K562 (cell line): ENCODE results near the gene CTRL. TPM values are rescaled to one million over a fixed set of nuclear protein-coding genes. Genes with fewer than 3 reads are reported as not detected.

Source experiments
- ATAC-seq: fragments of 200-7000 bp; cut with Tn5 transposase; 3 replicates; pipeline ENCODE4 v1.9.1; 2020; ENCODE audit warnings: moderate library complexity
- BruUV-seq: library from RNA; stranded (reverse); fragments of 400-500 nt; replicated peaks from 2 replicates; lab custom pipeline; 2021; lab: Mats Ljungman, UMichigan
- CTCF ChIA-PET: fragments of 300-600 bp; formaldehyde crosslinking; extraction: SDS; loops from one replicate; lab custom pipeline; 2021; ENCODE audit warnings: low intra/inter-chr PET ratio; lab: Yijun Ruan, JAX
- POLR2A ChIA-PET: fragments of 300-600, 350-650 bp; sonication (Branson Sonifier 250); formaldehyde crosslinking; extraction: SDS; loops from one replicate; lab custom pipeline; 2021; ENCODE audit warnings: antibody characterized with exemption, inconsistent platforms; lab: Yijun Ruan, JAX
- DNase-seq, 4 experiments: peaks; one replicate each; pipeline versions ENCODE4 v3.0.0 to v3.0.0-alpha.2; 2011 to 2018; ENCODE audit warnings: low spot score in 3 of 4, mixed read lengths in 3 of 4; ENCODE audit errors: extremely low read depth in 1 of 4
- FAIRE-seq: peaks from 2 replicates; lab custom pipeline; 2011; peaks lifted over from hg19 to GRCh38; lab: Jason Lieb, UNC
- H2AFZ ChIP-seq: 2 replicates; pipeline ENCODE4 v1.6.0; 2011; ENCODE audit warnings: low read depth, low read length, control low read depth, inconsistent platforms
- H3K27ac ChIP-seq: fragments of 200-600 bp; 3 replicates; pipeline ENCODE4 v1.8.0; 2011; ENCODE audit warnings: low read depth, mild to moderate bottlenecking, control low read depth, inconsistent platforms, low read length, moderate library complexity, mixed read lengths; ENCODE audit errors: extremely low read depth
- H3K27me3 ChIP-seq, 2 experiments: fragments of 300-600 bp in 1 of 2; 2 replicates in 1 of 2; 3 replicates in 1 of 2; pipeline versions ENCODE4 v1.6.0 to v1.8.0; 2011; ENCODE audit warnings: inconsistent platforms in 2 of 2, low read length in 2 of 2, mild to moderate bottlenecking in 1 of 2, mixed read lengths in 1 of 2, moderate library complexity in 1 of 2; ENCODE audit not compliant: control insufficient read depth in 2 of 2, insufficient read depth in 2 of 2
- H3K36me3 ChIP-seq: fragments of 300-600 bp; 3 replicates; pipeline ENCODE4 v1.8.0; 2011; ENCODE audit warnings: mild to moderate bottlenecking, low read length, inconsistent platforms; ENCODE audit not compliant: control insufficient read depth, insufficient read depth
- H3K4me1 ChIP-seq, 2 experiments: fragments of 200-600 bp in 1 of 2; replicated peaks in 1 of 2; 2 replicates in 1 of 2; 3 replicates in 1 of 2; pipeline versions ENCODE4 v1.5.1 to v1.8.0; 2011; ENCODE audit warnings: inconsistent platforms in 2 of 2, low read length in 2 of 2, mild to moderate bottlenecking in 1 of 2, mixed read lengths in 1 of 2, moderate library complexity in 1 of 2; ENCODE audit not compliant: control insufficient read depth in 2 of 2, insufficient read depth in 2 of 2
- H3K4me2 ChIP-seq: 2 replicates; pipeline ENCODE4 v1.6.1; 2011; ENCODE audit warnings: low read length, control low read depth, inconsistent platforms, mixed read lengths; ENCODE audit not compliant: insufficient read depth
- H3K4me3 ChIP-seq: fragments of 200-600 bp; sonication (generic), shearing (Covaris generic); 2 replicates; pipeline ENCODE4 v1.5.1; 2016; ENCODE audit warnings: control low read depth, inconsistent platforms
- H3K79me2 ChIP-seq: fragments of 200-600 bp; 3 replicates; pipeline ENCODE4 v1.8.0; 2011; ENCODE audit warnings: low read length, inconsistent platforms; ENCODE audit not compliant: control insufficient read depth, insufficient read depth
- H3K9ac ChIP-seq, 2 experiments: 2 replicates each; pipeline versions ENCODE4 v1.6.0 to v1.6.1; 2011; ENCODE audit warnings: low read depth in 2 of 2, low read length in 2 of 2, control low read depth in 1 of 2, inconsistent platforms in 1 of 2, mild to moderate bottlenecking in 1 of 2, mixed read lengths in 1 of 2; ENCODE audit not compliant: insufficient read depth in 1 of 2
- H3K9me1 ChIP-seq: one replicate; pipeline ENCODE4 v1.6.0; 2011; ENCODE audit warnings: inconsistent platforms, mild to moderate bottlenecking, low read length, moderate library complexity; ENCODE audit not compliant: control insufficient read depth, insufficient read depth
- H3K9me3 ChIP-seq: replicated peaks from 2 replicates; pipeline ENCODE4 v1.5.1; 2011; ENCODE audit warnings: low read depth, low read length, inconsistent platforms; ENCODE audit not compliant: control insufficient read depth, insufficient read depth
- H4K20me1 ChIP-seq: replicated peaks from 2 replicates; pipeline ENCODE4 v1.6.1; 2011; ENCODE audit warnings: low read length, inconsistent platforms, mixed read lengths; ENCODE audit not compliant: control insufficient read depth, insufficient read depth
- HNRNPLL ChIP-seq: fragments of 200-400 bp; formaldehyde crosslinking; IDR thresholded peaks from 2 replicates; pipeline ENCODE4 v1.6.1; 2017; ENCODE audit warnings: low read length, low read depth, mild to moderate bottlenecking; ENCODE audit not compliant: poor library complexity, severe bottlenecking
- PHTF2 ChIP-seq: fragments of 250-450 bp; sonication (Bioruptor Pico); IDR thresholded peaks from 2 replicates; pipeline ENCODE4 v1.5.0; 2021; ENCODE audit warnings: mild to moderate bottlenecking
- PML ChIP-seq: IDR thresholded peaks from 2 replicates; pipeline ENCODE4 v1.6.1; 2012; ENCODE audit warnings: low read length, inconsistent platforms
- SMARCA4 ChIP-seq: fragments of 450-650 bp; IDR thresholded peaks from 2 replicates; pipeline ENCODE4 v1.6.1; 2016
- ZBTB8A ChIP-seq: fragments of 450-650 bp; IDR thresholded peaks from 2 replicates; pipeline ENCODE4 v1.6.1; 2018; ENCODE audit warnings: mild to moderate bottlenecking, moderate library complexity; ENCODE audit not compliant: partially characterized antibody
- ZNF57 ChIP-seq: fragments of 450-650 bp; formaldehyde crosslinking; IDR thresholded peaks from 2 replicates; pipeline ENCODE4 v1.4.0; 2020; ENCODE audit warnings: mild to moderate bottlenecking, moderate library complexity
- ZNF696 ChIP-seq: fragments of 250-450 bp; sonication (Bioruptor Pico); conservative IDR thresholded peaks from 2 replicates; pipeline ENCODE4 v1.4.0; 2020; ENCODE audit warnings: mild to moderate bottlenecking, moderate library complexity
- WGBS: fragments of 100-300 bp; shearing (Covaris generic); methylation state at CpG from one replicate; pipeline ENCODE4 v1.1.6; 2016; ENCODE audit warnings: low coverage, mixed read lengths; ENCODE audit not compliant: insufficient coverage; ENCODE audit errors: missing lambda C conversion rate; 5-methylcytosine and 5-hydroxymethylcytosine counted together
- in situ Hi-C: fragments of 300-500 bp; cut with MboI; formaldehyde crosslinking; loops from 4 replicates; pipeline ENCODE4 v1.15.0; 2018; ENCODE audit warnings: inconsistent platforms, mixed read lengths
- intact Hi-C: fragments of 100-400 bp; cut with micrococcal nuclease; formaldehyde crosslinking; loops from 2 replicates; pipeline ENCODE4 v1.14.2; 2022
- polyA plus RNA-seq, 8 experiments: library from polyadenylated mRNA; depleted of rRNA in 4 of 8; stranded (reverse) in 5 of 8; unstranded in 3 of 8; fragments of >200 nt; fragmentation: Nextera tagmentation in 2 of 8; fragmentation: Illumina TruSeq in 1 of 8; extraction: Ambion mirVana in 2 of 8; extraction: Trizol in 1 of 8; gene quantifications; 2 replicates each; pipeline versions ENCODE4 v1.2.1 to v1.2.3, GENCODE V29; 2011 to 2014; ENCODE audit warnings: inconsistent platforms in 1 of 8, missing spikeins in 1 of 8
- total RNA-seq, 7 experiments: library from RNA; depleted of rRNA in 6 of 7; stranded (reverse); fragments of >200 nt in 6 of 7; fragmentation: Illumina TruSeq in 2 of 7; extraction: Trizol in 2 of 7; gene quantifications; 2 replicates each; pipeline versions ENCODE4 v1.2.1 to v1.2.3, GENCODE V29; 2011 to 2021; ENCODE audit warnings: low replicate concordance in 1 of 7
- TF ChIP-seq, protein P1 (sequence below), 2 experiments: fragments of 450-650 bp in 1 of 2; sonication (generic) in 1 of 2; formaldehyde crosslinking in 1 of 2; IDR thresholded peaks; 2 replicates each; pipeline versions ENCODE4 v1.7.1 to v1.9.0; 2016 to 2022; ENCODE audit warnings: inconsistent platforms in 1 of 2, mild to moderate bottlenecking in 1 of 2, missing genetic modification reagents in 1 of 2
- TF ChIP-seq, protein P2 (sequence below): sonication (generic); formaldehyde crosslinking; IDR thresholded peaks from 2 replicates; pipeline ENCODE4 v1.8.1; 2022; ENCODE audit warnings: missing genetic modification reagents

Gene CTRL
- total and polyA plus RNA-seq, 9 of the 15 experiments (the other 6 are each of a cell fraction or from before 2014, with no cell fraction given) = 1.4 to 5.6 (median 2.5) TPM

GRCh38 chr16:67926181-67926750, 5.4 kb downstream of the CTRL start:
- Histone ChIP-seq H3K36me3 (peaks cover 11% of the 10 kb centered on the region; the same call in 1 of the 3 replicates), H3K9me3 (no peaks in the 10 kb centered on the region), H3K27me3 (no peaks in the 10 kb centered on the region), H2AFZ (no peak overlapping the region), H4K20me1 (peaks cover 22% of the 10 kb centered on the region), H3K4me3 (no peak overlapping the region), H3K4me1 (peaks cover 13 to 37% of the 10 kb centered on the region in 2 experiments), H3K27ac (no peak overlapping the region), H3K4me2 (no peak overlapping the region), H3K9ac (peak overlapping the region in 1 of 2 experiments; percentile 15; a peak in 1 of 4 replicates), H3K79me2 (no peaks in the 10 kb centered on the region), H3K9me1 (peaks cover 3% of the 10 kb centered on the region)
- 51% methylated on average over 13 of the region's 13 CpGs for WGBS
- intact Hi-C loops (no loop called here), in situ Hi-C loops (loop anchor here (5.0 to 10.0 kb wide), 3 partner anchors 109 to 401 kb away; partner anchors contain the start of genes C16orf86, ENKD1 and RIPOR1)
- BruUV-seq = no TSS peak
- ChIA-PET POLR2A (interaction anchor here (0.7 to 1.0 kb wide), 3 partner anchors 10 to 32 kb away, joined by 3 read pairs; no protein-coding TSS in a partner anchor), CTCF (interaction anchor here (0.6 to 1.7 kb wide), 5 partner anchors 41 to 254 kb away, joined by 3 to 6 read pairs (median 4); partner anchors contain the start of gene NRN1L)
- ATAC-seq (no peak), FAIRE-seq (no peak), DNase-seq (no peak)
- no peak for TF ChIP-seq PHTF2 (CRISPR knock-in tag)
- TF ChIP-seq PML = no peak
- TF ChIP-seq SMARCA4 = no peak
- no peak for TF ChIP-seq ZNF696 (CRISPR knock-in tag)
- TF ChIP-seq, protein P1, sequence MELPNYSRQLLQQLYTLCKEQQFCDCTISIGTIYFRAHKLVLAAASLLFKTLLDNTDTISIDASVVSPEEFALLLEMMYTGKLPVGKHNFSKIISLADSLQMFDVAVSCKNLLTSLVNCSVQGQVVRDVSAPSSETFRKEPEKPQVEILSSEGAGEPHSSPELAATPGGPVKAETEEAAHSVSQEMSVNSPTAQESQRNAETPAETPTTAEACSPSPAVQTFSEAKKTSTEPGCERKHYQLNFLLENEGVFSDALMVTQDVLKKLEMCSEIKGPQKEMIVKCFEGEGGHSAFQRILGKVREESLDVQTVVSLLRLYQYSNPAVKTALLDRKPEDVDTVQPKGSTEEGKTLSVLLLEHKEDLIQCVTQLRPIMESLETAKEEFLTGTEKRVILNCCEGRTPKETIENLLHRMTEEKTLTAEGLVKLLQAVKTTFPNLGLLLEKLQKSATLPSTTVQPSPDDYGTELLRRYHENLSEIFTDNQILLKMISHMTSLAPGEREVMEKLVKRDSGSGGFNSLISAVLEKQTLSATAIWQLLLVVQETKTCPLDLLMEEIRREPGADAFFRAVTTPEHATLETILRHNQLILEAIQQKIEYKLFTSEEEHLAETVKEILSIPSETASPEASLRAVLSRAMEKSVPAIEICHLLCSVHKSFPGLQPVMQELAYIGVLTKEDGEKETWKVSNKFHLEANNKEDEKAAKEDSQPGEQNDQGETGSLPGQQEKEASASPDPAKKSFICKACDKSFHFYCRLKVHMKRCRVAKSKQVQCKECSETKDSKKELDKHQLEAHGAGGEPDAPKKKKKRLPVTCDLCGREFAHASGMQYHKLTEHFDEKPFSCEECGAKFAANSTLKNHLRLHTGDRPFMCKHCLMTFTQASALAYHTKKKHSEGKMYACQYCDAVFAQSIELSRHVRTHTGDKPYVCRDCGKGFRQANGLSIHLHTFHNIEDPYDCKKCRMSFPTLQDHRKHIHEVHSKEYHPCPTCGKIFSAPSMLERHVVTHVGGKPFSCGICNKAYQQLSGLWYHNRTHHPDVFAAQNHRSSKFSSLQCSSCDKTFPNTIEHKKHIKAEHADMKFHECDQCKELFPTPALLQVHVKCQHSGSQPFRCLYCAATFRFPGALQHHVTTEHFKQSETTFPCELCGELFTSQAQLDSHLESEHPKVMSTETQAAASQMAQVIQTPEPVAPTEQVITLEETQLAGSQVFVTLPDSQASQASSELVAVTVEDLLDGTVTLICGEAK (IDR thresholded peaks at IDR 0.05) = no peak
- TF ChIP-seq, protein P1 (CRISPR knock-in tag; IDR thresholded peaks at IDR 0.05) = no peak
- no peak for TF ChIP-seq HNRNPLL
- TF ChIP-seq, protein P2, sequence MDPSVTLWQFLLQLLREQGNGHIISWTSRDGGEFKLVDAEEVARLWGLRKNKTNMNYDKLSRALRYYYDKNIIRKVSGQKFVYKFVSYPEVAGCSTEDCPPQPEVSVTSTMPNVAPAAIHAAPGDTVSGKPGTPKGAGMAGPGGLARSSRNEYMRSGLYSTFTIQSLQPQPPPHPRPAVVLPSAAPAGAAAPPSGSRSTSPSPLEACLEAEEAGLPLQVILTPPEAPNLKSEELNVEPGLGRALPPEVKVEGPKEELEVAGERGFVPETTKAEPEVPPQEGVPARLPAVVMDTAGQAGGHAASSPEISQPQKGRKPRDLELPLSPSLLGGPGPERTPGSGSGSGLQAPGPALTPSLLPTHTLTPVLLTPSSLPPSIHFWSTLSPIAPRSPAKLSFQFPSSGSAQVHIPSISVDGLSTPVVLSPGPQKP = no peak
- no peak for TF ChIP-seq ZBTB8A
- TF ChIP-seq ZNF57 = no peak
